Measurements from ENCODE around the gene AMPH.

DNA sequence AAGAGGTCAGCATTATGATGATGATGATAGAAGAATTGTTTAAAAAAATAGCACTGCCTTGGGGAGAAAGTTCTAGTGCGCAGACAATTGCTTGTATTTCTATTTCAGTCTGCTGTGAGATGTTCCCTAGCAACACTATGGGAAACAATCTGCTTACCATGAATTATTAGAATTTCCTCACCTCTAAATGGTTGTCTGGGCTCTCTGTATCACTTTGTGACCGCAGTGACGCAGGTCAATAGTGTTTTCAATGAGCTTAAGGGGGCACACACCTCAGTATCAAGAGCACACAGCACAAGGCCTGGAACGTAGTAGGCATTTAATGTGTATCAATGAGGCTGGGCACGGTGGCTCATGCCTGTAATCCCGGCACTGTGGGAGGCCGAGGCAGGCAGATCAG lies 258.9 kb downstream of the AMPH start:
- no peak for TF ChIP-seq ZNF384 (IDR thresholded peaks at IDR 0.05)
- no peak for TF ChIP-seq SP1 (IDR thresholded peaks at IDR 0.05)
- TF ChIP-seq SUZ12 (IDR thresholded peaks at IDR 0.05): no peak
- TF ChIP-seq FOXM1 (IDR thresholded peaks at IDR 0.05; ENCODE audit: borderline replicate concordance): no peak
- TF ChIP-seq FOXA1 (IDR thresholded peaks at IDR 0.05): no peak
- TF ChIP-seq BHLHE40 (IDR thresholded peaks at IDR 0.05; ENCODE audit: borderline replicate concordance): no peak
- TF ChIP-seq L3MBTL2 (conservative IDR thresholded peaks at IDR 0.05): no peak
- TF ChIP-seq ARNT (IDR thresholded peaks at IDR 0.05): no peak
- no peak for TF ChIP-seq CTBP1 (IDR thresholded peaks at IDR 0.05; ENCODE audit: borderline replicate concordance)
- no peak for TF ChIP-seq ELF4 (IDR thresholded peaks at IDR 0.05)

Measured in HEK293T (cell line).